Stimulated activated CD8-positive, alpha-beta memory T cell treated with anti-CD3 and anti-CD28 coated beads, Interleukin-15, amount 100 ng/mL, for 24 hours (primary cell): ENCODE results near the gene ADK.

Source experiments
- DNase-seq: peaks from one replicate; pipeline ENCODE4 v3.0.0-alpha.2; 2020; ENCODE audit warnings: low read depth

Gene ADK

DNA sequence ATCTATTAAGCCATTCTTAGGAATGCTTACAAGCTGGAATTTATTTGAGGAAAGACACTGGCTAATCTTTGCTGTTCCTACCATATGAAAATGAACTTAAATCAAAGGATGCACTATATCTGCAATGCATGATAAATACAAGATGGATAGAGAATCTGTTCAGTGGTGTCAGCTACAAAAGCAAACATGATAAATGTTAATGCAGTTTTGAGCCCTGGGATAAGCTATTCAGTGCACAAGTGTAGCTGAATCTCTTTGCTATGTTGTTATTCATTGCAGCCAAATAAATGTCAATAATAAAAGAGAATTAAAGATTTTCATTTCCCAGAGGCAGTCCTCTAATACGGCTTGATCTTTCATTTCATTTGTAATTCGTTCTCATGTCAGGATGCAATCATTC is 451.6 kb downstream of the ADK start:
- no peak for DNase-seq

- no peak for DNase-seq
Measured at GRCh38 chr10:74610299-74610698, 459.3 kb downstream of the ADK start.

DNA sequence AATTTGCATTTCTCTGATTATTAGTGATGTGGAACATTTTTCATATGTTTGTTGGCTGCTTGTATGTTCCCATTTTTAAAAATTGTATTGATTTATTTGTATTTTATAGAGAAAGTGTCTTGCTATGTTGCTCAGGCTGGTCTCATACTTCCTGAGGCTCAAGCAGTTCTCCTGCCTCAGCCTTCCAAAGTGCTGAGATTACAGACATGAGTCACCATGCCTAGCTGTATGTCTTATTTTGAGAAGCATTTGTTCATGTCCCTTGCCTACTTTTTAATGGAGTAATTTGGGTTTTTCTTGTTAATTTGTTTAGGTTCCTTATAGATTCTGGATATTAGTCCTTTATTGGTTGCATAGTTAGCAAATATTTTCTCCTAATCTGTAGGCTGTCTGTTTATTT is 461.2 kb downstream of the ADK start:
- DNase-seq: no peak

DNA sequence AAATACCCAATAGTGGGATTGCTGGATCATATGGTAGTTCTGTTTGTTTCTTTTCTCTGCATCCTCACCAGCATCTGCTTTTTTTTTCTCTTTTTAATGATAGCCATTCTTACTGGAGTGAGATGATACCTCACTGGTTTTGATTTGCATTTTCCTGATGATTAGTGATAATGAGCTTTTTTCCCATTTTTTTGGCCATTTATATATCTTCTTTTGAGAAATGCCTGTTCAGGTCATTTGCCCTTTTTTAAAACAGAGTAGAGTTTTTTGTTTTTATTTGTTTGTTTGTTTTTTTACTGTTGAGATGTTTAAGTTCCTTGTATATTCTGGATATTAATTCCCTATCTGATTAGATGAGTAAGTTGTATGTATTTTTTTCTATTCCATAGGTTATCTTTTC is 469.6 kb downstream of the ADK start:
- no peak for DNase-seq

DNA sequence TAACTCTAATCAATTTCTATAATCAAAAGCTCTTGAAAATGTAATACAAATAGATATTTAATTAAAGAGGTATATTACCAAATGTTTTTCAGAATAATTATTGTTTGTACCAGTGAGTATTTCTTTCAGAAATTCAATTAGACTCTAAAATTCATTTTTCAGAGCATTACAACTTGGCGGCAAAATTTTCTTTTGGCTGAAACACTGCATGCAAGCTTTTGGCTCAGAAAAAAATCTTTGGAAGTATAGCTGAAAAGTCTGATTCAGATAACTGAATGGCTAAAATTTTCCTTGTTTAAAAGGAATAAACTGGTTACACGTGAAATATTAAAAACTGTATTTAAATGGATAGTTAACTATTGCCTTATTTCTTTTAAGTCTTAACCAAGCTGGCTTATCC is 472.8 kb downstream of the ADK start:
- DNase-seq: no peak

DNA sequence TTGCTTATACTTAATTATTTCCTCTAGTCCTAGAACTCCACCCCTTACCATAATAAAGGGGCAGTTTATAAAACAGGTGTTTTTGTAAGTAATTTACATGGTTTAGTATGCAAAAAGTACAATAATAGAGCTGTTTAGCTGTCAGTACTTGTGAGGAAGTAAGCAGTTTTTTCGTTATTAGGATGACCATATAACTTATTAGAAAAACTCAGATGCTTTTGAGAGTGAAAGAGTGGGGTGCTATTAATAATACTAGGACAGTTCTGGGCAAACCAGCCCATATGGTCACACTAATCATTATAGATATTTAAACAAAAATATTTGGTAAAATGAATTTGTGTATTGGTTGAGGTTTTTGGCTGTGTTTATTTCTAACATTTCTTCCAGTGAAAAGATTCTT is 473.5 kb downstream of the ADK start:
- no peak for DNase-seq

- DNase-seq: no peak
Measured at GRCh38 chr10:74628136-74628535, 477.1 kb downstream of the ADK start.

DNA sequence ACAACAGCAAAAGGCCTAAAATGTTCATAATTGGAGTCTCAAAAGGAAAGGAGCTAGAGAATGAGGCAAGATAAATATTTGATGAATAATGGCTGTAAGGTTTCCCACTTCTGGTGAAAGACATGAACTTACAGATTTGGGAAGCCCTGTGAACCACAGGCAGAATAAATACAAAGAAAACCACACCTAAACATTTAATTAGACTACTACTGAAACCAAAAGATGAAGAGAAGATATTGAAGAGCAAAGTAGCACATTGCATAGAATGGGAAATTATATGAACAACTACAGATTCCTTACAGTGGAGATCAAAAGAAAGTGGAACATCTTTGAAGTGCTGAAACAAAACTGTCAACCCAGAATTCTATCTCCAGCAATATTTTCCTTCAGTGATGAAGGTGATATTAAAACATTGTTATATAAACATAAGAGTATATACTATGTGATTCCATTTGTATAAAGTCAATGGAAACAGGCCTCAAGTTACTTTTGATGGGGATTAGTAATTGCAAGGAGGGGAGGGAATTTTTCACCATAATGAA is 484.0 kb downstream of the ADK start:
- no peak for DNase-seq

DNA sequence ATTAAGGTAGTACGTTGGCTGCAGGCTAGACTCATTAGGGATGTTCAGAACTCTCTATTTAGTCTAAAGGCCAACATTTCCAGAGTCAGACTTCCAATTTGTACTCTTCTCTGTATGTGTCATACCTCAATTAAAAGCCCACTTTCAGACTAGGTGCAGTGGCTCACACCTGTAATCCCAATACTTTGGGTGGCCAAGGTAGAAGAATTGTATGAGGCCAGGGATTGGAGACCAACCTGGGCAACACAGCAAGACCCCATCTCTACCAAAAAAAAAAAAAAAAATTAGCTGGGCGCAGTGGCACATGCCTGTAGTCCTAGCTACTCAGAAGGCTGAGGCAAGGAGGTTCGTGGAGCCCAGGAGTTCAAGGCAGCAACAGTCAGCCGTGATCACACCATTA is 484.6 kb downstream of the ADK start:
- DNase-seq: no peak

GRCh38 chr10:74637685-74638084 is 486.7 kb downstream of the ADK start:
- no peak for DNase-seq

DNA sequence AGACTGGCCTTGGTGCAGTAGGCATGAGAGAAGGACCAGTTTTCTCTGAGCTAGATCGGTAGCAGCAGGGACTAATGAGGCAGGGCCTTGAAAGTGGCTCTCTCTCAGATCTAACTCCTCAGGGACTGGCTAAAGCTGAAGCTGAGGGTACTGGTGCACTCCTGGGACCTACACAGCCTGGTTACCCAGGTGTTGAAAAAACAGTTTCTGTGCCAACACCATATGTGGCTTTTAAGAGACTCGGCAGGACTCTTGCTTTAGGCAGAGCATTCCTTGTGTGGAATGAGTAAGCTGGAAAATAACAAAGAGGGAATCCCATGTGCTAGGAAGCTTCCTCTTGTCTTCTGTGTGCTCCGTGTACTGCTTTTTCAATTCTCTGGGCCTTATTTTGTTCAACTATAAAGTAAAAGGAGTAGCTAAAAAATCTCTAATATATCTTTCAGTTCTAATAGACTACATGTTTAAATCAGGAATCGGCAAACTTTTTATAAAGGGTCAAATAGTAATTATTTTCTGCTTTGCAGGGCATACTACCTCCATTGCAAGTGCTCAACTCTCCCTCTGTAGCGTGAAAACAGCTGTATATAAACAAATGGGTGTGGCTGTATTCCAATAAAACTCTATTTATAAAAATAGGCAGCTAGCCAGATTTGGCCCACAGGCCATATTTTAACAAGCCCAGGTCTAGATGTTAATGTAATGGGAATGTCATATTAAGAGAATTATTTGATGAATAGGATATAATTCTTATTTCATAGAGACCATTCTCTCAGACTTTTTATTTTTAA is 489.3 kb downstream of the ADK start:
- DNase-seq: no peak

DNA sequence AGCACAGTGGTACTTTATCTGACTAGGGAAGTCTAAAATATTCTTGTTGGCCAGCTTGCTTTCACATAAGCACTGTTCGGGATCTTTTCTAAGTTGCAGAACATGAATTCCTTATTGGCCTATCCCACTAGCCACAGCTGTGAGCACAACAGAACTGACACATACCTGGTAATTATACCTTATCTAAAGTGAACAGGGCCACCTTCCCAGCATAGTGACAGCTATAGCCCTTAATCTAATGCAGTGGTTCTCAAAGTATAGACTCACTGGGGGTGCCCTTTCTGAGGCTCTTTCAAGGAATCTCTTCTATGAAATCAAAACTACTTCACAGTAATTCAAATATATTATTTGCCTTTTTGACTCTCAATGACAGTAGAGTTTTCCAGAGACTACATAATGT is 490.6 kb downstream of the ADK start:
- DNase-seq: no peak

DNA sequence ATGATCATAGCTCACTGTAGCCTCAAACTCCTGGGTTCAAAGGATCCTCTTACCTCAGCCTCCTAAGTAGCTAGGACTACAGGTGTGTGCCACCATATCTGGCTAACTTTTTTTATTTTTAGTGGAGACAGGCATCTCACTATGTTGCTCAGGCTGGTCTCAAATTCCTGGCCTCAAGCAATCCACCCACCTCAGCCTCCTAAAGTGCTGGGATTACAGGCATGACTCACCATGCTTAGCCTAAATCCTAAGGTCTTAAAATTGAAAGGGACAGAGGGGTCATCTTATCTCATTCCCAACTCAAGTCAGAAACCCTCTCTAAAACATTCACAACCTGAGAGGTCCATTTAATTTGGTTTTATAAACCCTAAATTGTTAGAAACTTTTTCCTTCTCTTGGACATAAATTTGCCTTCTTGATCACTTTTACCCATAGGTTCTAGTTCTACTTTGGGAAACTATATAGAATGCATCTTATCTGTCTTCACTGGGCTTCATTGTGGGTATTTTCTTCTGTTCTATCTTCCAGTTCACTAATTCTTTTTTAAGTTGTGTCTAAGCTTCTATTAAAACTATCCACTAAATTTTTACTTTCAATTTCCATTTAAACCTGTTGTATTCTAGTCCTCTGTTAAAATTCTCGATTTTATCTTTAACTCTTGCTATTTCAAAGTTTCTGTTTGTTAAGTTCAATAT is 492.0 kb downstream of the ADK start:
- DNase-seq: no peak

DNA sequence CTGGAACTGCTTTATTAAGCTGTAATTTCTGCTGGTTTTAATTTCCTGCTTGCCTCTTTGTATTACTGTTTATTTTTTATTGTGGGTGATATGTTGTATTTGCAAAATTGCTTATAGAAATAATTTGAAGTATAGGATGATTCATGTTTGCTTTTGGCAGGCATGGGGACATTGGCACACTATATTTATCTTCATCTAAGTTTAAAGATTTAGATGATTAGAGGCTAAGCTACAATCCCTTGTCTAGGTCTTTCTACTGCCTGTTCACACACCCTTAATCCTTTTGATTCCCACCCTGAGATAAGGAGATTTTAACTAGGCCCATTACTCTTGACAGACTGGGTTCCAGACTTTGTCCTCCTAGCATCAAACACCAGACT is 492.6 kb downstream of the ADK start:
- no peak for DNase-seq

DNA sequence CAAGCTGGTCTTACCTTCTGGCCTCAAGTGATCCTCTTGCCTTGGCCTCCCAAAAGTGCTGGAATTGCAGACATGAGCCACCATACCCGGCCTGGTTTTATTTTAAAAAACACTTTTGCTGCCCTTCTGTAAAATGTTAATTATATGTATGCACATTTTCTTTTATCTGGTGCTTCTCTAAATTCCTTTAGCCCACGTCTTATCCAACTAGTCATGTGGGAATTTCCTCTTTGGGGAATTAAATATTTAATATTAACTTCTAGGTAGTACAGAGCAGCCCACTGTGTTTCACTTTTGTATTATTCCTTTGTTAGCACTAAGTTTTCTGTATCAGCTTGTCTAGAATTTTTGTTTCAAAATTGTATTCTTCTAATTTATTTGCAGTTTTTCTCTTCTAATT is 493.7 kb downstream of the ADK start:
- no peak for DNase-seq

DNA sequence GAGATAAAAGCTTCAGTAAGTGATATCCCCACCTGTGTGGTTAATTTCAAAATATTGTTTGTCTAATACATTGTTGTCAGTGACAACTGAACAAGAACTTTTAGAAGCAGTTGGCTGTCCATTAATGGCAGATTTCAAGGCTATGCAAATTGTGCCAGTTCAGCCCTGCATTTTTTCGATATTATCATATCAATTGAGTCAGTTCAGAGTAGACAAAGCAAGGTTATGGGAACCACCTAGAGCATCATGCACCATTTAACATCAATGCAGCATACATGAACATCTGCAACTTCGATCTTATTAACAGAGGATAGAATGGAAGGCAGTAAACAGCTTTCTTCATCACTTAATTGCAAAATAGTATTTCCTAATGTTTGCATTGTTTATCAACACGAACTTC is 494.7 kb downstream of the ADK start:
- DNase-seq: no peak

DNA sequence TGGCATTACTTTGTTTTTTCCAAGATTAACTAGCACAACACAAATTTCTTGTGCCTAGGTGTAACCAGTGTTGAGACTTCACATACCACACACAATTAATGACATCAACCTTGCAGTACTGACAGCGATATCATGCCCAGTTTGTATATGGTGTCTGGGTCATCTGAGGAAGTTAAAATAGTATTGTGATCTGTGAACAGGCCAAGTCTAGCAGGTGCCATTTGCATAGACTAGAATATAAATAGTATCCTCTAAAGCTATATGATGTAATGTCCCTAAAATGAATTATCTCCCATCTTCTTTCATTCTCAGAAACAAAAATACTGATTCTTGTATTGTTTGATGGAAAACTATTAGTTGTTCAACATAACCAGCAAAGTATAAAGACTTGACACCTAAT is 499.6 kb downstream of the ADK start:
- no peak for DNase-seq

DNA sequence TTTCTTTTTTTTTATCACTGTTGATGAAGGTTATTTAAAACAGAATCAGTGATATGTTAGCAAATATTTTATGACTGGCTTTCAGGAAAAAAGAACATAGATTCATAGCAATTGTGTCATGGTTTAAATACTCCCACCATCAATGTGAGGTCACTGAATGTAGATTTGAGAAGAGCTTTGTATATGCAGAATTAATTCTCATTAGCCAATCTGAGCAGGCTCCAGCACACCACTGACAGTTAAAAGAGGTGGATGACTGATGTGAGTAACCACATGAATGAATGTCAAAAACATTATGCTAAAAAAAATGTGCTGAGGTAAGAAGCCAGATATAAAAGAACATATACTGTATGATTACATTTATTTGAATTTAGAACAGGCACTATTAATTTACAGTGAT is 500.5 kb downstream of the ADK start:
- no peak for DNase-seq

- no peak for DNase-seq
Measured at GRCh38 chr10:74652664-74653063, 501.6 kb downstream of the ADK start.

- no peak for DNase-seq
Measured at GRCh38 chr10:74658511-74658910, 507.5 kb downstream of the ADK start.

GRCh38 chr10:74662635-74663034 is 511.6 kb downstream of the ADK start:
- DNase-seq: no peak

DNA sequence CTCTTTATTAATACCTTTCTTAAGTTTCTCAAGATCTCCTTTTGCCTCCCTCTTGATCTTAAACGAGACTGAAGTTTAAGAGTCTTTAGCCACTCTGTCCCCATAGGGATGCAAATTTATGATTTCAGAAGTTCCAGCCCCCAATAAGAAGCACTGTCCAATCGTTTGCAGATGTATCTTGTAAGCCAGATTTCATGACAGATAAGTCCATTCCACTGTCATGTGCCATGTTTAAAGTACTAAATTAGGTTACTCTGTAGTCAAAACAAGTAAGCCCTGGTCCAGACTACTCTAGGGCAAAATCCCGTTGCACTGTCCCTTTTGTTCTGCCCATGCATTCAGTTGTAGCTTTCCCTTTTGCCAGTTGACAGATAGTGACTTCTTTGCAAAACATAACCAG is 518.2 kb downstream of the ADK start:
- no peak for DNase-seq

DNA sequence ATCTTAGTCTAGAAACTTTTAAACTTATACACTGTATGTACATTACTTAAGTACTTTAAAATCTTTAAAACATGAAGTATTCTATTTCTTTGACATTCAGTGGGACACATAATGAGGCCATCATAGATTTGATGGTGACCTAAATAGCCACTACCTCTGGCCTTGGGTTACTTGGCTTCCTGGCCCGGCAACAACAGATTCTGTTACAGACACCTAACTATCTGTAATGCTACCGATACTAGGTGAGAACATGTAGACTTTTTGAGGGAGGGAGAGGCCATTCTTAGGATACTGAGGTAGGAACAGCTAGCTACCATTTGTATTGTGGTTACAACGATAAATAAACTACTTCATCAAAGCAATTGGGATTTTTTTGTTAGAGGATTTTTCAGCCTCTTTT is 520.7 kb downstream of the ADK start:
- DNase-seq: no peak
